ENCODE measurements around the gene FAM13A. TPM values are rescaled to one million over a fixed set of nuclear protein-coding genes. Genes with fewer than 3 reads are reported as not detected.
"Not testable (repeated sequence)": the region's sequence is repeated elsewhere in the genome, so short reads cannot be mapped to it uniquely, and the experiment has no call there.

The FAM13A gene
- total RNA-seq, 1 donor from 2014 or later = 16.9 TPM

GRCh38 chr4:89021062-89021461 lies 35.9 kb downstream of the FAM13A start:
- no peaks in the 10 kb centered on the region for H3K9me3 ChIP-seq (replicated peaks)
- intact Hi-C loops (cut with micrococcal nuclease) = loop anchor here (5.0 kb wide), 1 partner anchor 314 kb away; no protein-coding TSS in a partner anchor
- H3K4me1 ChIP-seq = peaks cover 26% of the 10 kb centered on the region
- no peak for TF ChIP-seq CTCF (IDR thresholded peaks at IDR 0.05; ENCODE audit: borderline replicate concordance)
- DNase-seq = no peak
- H3K4me3 ChIP-seq = no peak overlapping the region
- no peak overlapping the region for H3K27ac ChIP-seq (replicated peaks)
- H3K36me3 ChIP-seq = peaks cover 19% of the 10 kb centered on the region
- no peaks in the 10 kb centered on the region for H3K27me3 ChIP-seq (ENCODE audit: low read depth)

DNA sequence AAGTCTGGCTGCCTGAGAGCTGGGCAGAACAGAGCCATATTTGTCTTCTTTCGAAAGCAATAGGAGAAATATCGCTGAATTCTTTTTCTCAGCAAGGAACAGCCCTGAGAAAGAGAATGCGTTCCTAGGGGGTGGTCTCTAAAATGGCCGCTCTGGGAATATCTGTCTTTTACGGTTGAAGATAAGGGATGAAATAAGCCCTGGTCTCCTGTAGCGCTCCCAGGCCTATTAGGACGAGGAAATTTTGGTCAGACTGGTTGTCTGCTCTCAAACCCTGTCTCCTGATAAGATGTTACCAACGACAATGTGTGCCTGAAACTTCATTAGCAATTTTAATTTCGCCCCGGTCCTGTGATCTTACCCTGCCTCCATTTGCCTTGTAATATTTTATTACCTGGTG lies 42.1 kb downstream of the FAM13A start:
- Histone ChIP-seq H3K9me3 (replicated peaks) (peaks cover 12% of the 10 kb centered on the region), H3K36me3 (peaks cover 29% of the 10 kb centered on the region)
- DNase-seq; intact Hi-C loops (cut with micrococcal nuclease); H3K27ac ChIP-seq (replicated peaks); H3K27me3 ChIP-seq (ENCODE audit: low read depth); H3K4me1 ChIP-seq; H3K4me3 ChIP-seq: not testable (repeated sequence)

DNA sequence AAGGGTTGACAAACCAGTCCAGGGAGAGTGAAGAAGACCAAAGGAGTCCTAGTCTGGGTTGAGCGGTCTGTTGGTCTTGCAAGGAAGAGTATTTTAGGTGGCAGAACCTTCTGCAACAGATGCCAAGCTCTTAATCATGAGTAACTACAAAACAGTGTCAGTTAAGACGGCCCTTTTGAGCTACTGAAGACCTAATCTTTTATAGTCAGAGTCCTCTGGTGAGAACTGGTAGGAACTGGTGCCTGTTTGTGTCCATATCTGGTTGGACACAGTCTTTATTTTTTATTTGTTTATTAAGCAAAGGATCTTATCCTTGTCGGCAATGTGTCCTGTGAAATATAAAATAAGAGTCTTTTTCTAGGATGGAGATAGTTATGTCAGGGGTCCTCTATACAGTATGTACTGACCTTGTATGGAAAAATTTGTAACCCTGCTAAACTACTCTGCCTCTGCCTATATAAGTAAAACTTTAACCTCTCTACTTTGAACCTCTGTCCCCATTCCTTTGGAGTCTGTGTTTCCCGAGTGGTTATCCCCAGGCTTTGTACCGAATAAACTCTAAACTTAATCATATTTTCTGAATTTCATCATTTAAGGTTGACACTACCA lies 47.1 kb downstream of the FAM13A start:
- no peak for DNase-seq
- no peaks in the 10 kb centered on the region for H3K27me3 ChIP-seq (ENCODE audit: low read depth)
- H3K4me1 ChIP-seq = no peaks in the 10 kb centered on the region
- H3K27ac ChIP-seq (replicated peaks) = no peak overlapping the region
- peaks cover 20% of the 10 kb centered on the region for H3K36me3 ChIP-seq
- intact Hi-C loops (cut with micrococcal nuclease) = no loop called here
- no peak overlapping the region for H3K4me3 ChIP-seq
- no peak for TF ChIP-seq CTCF (IDR thresholded peaks at IDR 0.05; ENCODE audit: borderline replicate concordance)
- peaks cover 11% of the 10 kb centered on the region for H3K9me3 ChIP-seq (replicated peaks)

DNA sequence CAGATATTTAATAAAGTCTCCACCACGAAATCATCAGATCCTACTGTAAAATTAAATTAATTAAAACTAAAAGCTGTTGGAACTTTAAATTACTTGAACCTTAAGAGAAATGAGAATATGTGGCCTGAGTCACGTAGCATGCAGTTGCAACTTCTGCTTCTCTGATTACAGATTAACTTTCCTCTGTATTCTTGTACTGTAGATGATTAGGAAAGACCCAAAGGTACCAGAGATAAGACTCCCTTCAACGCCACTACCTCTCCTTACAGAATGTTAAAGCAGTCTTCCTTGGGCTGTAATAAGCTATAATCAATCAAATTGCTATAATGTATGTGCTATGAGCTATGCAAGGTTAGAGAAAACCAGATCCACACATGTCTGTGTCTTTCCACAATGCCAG lies 47.9 kb downstream of the FAM13A start:
- intact Hi-C loops (cut with micrococcal nuclease) = no loop called here
- no peaks in the 10 kb centered on the region for H3K27me3 ChIP-seq (ENCODE audit: low read depth)
- no peak for TF ChIP-seq CTCF (IDR thresholded peaks at IDR 0.05; ENCODE audit: borderline replicate concordance)
- no peaks in the 10 kb centered on the region for H3K4me1 ChIP-seq
- no peak overlapping the region for H3K4me3 ChIP-seq
- H3K27ac ChIP-seq (replicated peaks) = no peak overlapping the region
- H3K9me3 ChIP-seq (replicated peaks) = peaks cover 5% of the 10 kb centered on the region
- H3K36me3 ChIP-seq = peaks cover 17% of the 10 kb centered on the region
- no peak for DNase-seq

DNA sequence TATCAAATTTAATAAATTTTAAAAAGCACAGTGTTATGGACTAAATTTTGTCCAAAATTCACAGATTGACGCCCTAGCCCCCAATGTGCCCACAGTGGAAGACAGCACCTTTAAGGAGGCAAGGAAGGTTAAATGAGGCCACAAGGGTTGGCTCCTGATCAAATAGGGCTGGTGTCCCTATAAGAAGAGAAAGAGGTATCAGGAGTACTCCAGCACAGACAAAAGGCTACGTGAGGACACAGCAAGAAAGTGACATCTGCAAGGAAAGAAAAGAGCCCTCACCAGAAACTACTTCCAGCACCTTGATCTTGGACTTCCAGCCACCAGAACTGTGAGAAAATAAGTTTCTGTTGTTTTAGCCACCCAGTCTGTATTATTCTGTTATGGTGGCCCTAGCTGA lies 48.8 kb downstream of the FAM13A start:
- Histone ChIP-seq H3K27ac (replicated peaks) (no peak overlapping the region), H3K27me3 (ENCODE audit: low read depth) (no peaks in the 10 kb centered on the region), H3K9me3 (replicated peaks) (peaks cover 5% of the 10 kb centered on the region), H3K4me3 (no peak overlapping the region), H3K36me3 (peaks cover 17% of the 10 kb centered on the region), H3K4me1 (no peaks in the 10 kb centered on the region)
- intact Hi-C loops (cut with micrococcal nuclease) = no loop called here
- no peak for DNase-seq
- TF ChIP-seq CTCF (IDR thresholded peaks at IDR 0.05; ENCODE audit: borderline replicate concordance) = no peak

DNA sequence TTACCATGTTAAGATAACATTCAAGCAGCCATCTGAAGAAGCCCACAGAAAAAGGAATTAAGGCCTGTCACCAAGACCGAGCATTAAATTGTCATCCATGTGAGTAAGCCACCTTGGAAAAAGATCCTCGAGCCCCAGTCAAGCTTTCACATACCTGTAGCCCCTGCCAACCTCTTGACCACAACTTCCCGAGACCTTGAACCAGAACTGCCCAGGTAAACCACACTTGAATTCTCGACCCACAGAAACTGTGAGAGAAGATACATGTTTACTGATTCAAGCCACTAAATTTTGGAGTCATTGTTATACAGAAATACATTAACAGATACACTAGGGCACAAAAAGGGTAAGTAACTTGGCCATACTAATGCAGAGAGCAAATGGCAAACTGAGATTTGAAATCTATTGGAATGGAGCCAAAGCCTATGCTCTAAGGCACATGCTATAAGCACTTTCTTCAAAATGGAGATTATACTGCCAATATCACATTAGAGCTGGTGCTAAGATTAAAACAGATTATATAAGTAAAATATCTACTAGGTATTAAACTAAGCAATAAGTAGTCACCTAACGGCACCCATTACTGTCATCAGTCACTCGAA lies 49.5 kb downstream of the FAM13A start:
- Histone ChIP-seq H3K4me1 (peaks cover 4% of the 10 kb centered on the region), H3K4me3 (no peak overlapping the region), H3K27ac (replicated peaks) (no peak overlapping the region), H3K9me3 (replicated peaks) (peaks cover 5% of the 10 kb centered on the region), H3K36me3 (peaks cover 17% of the 10 kb centered on the region), H3K27me3 (ENCODE audit: low read depth) (no peaks in the 10 kb centered on the region)
- DNase-seq = no peak
- intact Hi-C loops (cut with micrococcal nuclease) = no loop called here
- TF ChIP-seq CTCF (IDR thresholded peaks at IDR 0.05; ENCODE audit: borderline replicate concordance) = no peak
